Ovary (tissue), 3 donors: ENCODE data around the gene TRIO.

Source experiments
- POLR2A ChIP-seq: fragments of 450-650 bp; IDR thresholded peaks from one replicate; pipeline ENCODE4 v1.6.1; 2017; ENCODE audit warnings: antibody characterized with exemption, mild to moderate bottlenecking, moderate library complexity
- TF ChIP-seq, protein P1 (sequence below), 3 donors: fragments of 450-650 bp in 2 of 3; fragments of 200-600 bp in 1 of 3; IDR thresholded peaks; one replicate each; pipeline versions ENCODE4 v1.5.1 to v1.8.0; 2016 to 2022; ENCODE audit warnings: antibody characterized with exemption in 3 of 3, mild to moderate bottlenecking in 1 of 3
- donor health status: DM: no; HTN: no; CAD: no.

DNA sequence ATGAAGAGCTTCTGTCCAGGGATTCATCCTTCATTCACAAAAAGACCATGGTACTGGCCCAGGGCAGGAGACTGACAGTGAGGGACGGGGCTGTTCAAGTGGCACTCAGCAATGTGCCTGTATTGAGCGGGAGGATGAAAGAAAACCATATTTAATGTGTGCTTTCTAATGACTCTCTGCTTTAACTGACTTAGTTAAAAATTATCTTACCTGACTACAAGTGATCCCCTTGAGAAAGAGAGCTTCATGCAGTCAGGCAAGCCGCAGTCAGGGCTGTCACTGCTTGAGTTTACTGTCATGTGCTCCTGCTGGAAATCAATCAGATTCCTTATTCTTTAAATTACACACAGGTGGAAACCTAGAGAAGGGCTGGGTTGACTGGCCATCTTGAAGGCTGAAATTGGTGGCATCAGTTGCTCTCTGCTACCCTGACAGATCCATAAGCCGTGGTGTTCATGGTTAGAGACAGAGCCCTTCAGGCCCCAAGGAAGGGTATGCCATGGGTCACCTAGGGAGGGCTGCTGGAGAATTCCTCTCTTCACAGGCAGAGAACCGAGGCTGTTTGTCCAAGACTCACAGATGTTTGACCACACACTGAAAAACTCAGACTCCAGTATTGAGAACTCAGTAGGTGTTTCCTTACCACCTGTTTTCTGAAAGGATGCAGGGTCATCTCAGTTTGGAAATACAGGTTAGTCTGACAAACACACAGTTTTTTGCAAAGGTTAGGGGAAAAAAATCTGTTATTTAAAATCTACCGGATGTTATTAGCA, 70.9 kb downstream of the TRIO start:
- TF ChIP-seq, protein P1, sequence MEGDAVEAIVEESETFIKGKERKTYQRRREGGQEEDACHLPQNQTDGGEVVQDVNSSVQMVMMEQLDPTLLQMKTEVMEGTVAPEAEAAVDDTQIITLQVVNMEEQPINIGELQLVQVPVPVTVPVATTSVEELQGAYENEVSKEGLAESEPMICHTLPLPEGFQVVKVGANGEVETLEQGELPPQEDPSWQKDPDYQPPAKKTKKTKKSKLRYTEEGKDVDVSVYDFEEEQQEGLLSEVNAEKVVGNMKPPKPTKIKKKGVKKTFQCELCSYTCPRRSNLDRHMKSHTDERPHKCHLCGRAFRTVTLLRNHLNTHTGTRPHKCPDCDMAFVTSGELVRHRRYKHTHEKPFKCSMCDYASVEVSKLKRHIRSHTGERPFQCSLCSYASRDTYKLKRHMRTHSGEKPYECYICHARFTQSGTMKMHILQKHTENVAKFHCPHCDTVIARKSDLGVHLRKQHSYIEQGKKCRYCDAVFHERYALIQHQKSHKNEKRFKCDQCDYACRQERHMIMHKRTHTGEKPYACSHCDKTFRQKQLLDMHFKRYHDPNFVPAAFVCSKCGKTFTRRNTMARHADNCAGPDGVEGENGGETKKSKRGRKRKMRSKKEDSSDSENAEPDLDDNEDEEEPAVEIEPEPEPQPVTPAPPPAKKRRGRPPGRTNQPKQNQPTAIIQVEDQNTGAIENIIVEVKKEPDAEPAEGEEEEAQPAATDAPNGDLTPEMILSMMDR (IDR thresholded peaks at IDR 0.05): no peak
- no peak for TF ChIP-seq POLR2A
